ACHN (cell line): ENCODE data around the gene SYCE3.
A peak's percentile ranks its signal among the peaks of the same experiment; 100 is the strongest.

Experiments
- DNase-seq: peaks from one replicate; pipeline ENCODE4 v3.0.0-alpha.2; 2015
- in situ Hi-C: cut with HindIII; loops from 2 replicates; pipeline ENCODE4 v1.10.0; 2017; ENCODE audit warnings: low sequenced_read_pairs, low pct_ligation_motif_present, low pct_unique_long_range_greater_than_20kb

The SYCE3 gene

DNA sequence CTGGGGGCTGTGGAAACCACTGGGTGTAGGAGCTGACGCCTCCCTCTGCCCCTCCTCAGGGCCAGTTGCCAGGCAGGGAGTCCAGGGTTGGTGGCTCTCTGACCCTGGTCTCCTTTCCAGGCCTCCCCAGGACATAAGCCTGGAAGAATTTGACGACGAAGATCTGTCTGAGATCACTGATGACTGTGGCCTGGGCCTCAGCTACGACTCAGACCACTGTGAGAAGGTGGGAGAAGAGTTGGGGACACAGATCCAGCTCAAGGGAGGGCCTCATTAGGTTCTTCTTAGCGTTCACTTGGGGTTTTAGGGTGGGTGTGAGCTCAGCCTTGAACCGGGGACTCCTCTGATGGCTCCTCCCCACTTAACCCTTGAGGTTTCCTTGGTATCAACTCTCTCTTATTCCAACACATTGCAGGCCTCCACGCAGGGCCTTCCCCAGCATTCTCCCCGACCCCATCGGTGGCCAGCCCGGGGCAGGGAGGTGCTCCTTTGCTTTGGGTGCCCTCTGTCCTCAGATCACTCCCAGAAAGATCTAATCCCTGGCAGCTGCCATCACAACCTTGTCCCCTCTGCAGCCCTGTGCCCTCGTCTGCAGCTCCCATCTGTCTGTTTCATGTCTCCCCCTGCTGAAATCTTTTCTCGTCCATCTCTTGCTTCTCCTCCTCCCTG, 39.1 kb upstream of the SYCE3 start:
- in situ Hi-C loops, result no loop called here
- no peak for DNase-seq

DNA sequence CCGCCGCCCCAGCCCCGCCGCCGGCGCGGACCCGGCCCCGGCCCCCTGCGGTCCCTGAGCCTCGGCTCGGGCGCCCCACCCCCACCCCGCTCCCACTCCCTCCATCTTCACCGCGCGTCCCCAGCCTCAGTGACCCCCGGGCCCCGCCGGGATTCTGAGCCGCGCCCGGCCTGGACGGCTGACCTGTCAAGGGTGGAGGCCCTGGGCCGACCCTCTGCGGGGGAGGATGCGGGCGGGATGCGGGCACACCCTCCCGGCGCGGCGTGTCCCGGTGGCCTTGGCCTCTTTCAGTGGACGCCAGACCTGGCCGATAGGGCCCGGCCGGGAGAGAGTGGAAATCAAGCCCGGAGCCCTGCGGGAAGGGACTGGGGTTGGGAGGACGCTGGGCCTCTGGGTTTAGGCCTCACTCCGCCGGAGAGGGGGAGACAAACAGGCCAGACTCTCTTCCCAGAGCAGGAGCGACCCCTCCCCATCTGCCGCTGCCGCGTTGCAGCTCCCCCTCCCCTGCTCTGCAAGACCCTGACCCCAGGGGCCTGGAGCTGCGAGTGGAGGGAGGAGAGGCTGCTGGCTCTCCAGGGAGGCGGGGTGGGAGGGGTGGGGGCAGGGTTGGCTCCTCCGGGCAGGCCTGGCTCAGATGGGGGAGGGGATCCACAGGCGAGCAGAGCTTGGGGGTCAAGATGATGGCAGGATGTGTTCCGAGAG, 38.4 kb upstream of the SYCE3 start:
- no peak for DNase-seq
- in situ Hi-C loops, result no loop called here

- in situ Hi-C loops, result no loop called here
- peak; percentile 8 for DNase-seq
Observed at GRCh38 chr22:50600538-50600937, 37.8 kb upstream of the SYCE3 start, which contains the start of gene MAPK8IP2. Gene MAPK8IP2, plus strand, starts transcription at chr22:50600793. Its CDS starts 26 bp downstream, at chr22:50600819.

- DNase-seq, result peak; percentile 43
- in situ Hi-C loops, result no loop called here
Observed at GRCh38 chr22:50599816-50600455, 37.2 kb upstream of the SYCE3 start.

GRCh38 chr22:50597097-50597496, 34.4 kb upstream of the SYCE3 start:
- in situ Hi-C loops, result no loop called here
- DNase-seq, result no peak

GRCh38 chr22:50595189-50595588, 32.5 kb upstream of the SYCE3 start:
- DNase-seq, result no peak
- in situ Hi-C loops, result no loop called here

DNA sequence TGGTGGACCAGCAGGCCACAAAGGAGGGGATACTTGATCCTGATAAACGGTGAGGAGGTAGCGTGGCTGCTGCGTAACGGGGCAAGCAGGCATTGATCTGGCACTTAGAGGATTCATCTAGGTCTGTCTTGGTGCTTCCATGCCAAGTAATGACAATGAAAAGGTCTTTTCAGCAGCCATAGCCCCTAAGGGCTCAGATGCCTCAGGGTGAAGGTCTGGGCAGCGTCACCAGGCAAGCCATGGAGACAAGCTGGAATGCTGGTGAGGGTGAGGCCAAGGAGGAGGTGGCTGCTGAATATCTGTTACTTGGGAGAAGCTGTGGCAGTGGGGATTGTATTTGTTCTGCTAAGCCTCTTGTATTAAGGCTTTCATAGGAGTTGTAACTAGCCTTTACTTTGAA, 24.7 kb upstream of the SYCE3 start:
- in situ Hi-C loops, result no loop called here
- DNase-seq, result no peak

DNA sequence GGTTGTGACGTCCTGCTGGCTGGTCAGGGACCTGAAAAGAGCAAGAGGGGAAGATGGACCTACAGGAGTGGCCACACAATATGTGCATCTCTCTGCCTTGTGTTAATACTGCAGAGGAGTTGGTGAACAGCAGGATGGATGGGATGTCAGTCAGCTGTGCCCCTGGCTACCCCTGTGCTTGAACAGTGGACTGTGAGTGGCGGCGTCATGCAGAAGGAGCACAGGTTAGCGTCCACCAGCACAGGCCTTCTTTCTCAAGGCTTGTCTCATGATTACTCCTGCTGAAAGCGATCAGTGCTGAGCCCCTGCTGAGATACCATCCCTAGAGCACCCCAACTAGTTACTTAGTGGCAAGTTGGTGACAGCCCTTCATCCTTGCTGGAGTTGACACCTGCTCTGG, 23.7 kb upstream of the SYCE3 start:
- DNase-seq, result no peak
- in situ Hi-C loops, result no loop called here

GRCh38 chr22:50585781-50586180, 23.1 kb upstream of the SYCE3 start:
- DNase-seq, result no peak
- in situ Hi-C loops, result no loop called here

- in situ Hi-C loops, result no loop called here
- no peak for DNase-seq
Observed at GRCh38 chr22:50585238-50585637, 22.5 kb upstream of the SYCE3 start.

DNA sequence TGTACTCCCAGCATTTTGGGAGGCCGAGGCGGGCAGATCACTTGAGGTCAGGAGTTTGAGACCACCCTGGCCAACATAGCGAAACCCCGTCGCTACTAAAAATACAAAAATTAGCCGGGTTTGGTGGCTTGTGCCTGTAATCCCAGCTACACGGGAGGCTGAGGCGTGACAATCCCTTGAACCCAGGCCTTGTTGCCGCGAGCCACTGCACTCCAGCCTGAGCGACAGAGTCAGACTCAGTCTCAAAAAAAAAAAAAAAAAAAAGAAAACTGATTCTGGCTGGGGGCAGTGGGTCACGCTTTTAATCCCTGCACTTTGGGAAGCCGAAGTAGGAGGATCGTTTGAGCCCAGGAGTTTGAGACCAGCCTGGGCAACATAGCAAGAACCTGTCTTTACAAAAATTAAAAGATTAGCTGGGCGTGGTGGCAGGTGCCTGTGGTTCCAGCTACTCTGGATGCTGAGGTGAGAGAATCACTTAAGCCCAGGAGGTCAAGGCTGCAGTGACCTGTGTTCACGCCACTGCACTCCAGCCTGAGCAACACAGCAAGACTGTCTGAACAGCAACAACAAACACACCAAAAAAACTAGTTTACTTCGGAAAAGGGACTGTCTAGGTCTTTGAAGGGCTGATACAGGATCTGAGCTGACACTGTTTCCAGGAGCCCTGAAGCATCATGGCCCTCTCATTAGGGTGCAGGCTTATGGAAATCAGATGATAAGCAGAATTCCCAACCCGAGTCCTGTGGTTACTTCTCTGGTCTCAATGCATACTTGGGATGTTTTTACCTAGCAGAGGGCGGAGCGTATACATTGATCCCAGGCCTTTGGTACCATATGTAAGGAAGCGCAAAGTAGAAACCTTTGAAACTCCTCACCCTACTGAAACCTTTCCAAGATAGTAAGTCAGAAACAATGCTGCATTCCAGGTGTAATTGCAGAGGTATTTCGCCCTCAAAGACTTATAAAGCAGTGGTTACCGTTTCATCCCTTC, 21.7 kb upstream of the SYCE3 start:
- no peak for DNase-seq
- in situ Hi-C loops, result no loop called here

DNA sequence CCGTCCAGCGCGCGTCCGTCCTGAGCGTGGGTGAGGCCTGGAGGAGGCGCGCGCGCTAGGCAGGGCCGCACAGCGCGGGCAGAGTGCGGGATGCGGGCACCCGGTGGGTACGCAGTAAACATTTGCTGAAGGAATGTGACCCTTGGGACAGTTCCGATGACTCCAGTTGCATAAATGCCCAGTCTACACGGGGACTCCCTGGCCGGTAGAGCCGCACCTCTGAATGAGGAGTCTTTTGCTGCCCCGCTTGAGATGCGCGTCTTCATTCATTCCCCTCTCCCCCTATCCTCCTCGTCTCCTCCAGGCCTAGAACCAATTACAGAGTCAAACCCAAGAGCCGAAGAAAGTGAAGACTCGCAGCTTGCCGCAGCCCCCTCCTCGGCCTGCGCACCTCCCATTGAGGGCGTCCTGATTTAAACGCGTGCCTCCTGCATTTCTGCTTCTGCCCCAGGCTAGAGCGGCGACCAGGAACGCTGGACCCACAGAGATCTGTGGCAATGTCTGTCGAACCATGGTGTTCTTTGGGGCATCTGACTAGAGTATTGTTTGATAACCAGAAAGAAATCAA, 20.7 kb upstream of the SYCE3 start:
- DNase-seq, result no peak
- in situ Hi-C loops, result no loop called here

DNA sequence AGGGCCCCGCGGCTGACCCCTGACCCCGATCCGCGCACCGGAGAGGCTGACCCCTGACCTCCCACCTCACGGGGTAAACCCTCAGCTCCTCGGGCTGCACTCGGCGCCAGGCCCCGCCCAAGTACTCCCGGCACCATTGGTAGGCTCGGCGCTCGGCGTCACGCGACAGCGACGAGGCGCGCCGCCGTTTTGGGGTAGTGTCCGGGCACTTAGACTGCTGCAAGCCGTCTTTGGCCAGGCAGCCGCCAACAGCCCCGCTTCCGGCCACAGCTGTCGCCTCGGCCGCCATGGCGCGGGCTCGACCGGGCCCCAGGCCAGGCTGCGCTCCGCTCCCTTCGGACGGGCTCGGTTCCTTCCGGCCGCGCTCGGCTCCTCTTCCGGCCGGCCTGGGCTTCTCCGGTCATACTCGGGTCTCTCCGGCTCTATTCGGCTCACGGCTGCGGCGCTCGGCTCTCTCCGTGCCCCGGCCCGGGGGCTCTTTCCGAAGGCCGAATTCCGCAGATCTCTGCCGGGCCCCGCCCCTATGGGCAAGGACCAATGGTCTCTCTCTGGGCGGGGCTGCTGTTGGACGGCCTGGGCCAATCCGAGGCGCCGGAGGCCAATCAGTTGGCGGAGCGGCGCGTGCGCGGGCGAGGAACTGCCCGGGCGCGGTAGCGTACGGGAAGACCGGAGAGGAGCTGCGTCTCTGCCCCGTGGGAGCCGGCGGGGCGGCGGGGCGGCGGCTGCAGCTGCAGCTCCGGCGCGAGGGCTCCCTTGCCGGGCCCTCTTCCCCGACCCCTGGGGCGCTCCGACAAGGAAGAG, 20.0 kb upstream of the SYCE3 start, which contains the start of gene CHKB:
Gene CHKB, minus strand, starts transcription at position 357 of the 801 bp plus-strand sequence. Its CDS starts 68 bp downstream, at position 289.
- peak; percentile 96 for DNase-seq
- in situ Hi-C loops, result no loop called here

GRCh38 chr22:50581950-50582492, 19.3 kb upstream of the SYCE3 start:
- in situ Hi-C loops, result no loop called here
- peak; percentile 8 for DNase-seq

DNA sequence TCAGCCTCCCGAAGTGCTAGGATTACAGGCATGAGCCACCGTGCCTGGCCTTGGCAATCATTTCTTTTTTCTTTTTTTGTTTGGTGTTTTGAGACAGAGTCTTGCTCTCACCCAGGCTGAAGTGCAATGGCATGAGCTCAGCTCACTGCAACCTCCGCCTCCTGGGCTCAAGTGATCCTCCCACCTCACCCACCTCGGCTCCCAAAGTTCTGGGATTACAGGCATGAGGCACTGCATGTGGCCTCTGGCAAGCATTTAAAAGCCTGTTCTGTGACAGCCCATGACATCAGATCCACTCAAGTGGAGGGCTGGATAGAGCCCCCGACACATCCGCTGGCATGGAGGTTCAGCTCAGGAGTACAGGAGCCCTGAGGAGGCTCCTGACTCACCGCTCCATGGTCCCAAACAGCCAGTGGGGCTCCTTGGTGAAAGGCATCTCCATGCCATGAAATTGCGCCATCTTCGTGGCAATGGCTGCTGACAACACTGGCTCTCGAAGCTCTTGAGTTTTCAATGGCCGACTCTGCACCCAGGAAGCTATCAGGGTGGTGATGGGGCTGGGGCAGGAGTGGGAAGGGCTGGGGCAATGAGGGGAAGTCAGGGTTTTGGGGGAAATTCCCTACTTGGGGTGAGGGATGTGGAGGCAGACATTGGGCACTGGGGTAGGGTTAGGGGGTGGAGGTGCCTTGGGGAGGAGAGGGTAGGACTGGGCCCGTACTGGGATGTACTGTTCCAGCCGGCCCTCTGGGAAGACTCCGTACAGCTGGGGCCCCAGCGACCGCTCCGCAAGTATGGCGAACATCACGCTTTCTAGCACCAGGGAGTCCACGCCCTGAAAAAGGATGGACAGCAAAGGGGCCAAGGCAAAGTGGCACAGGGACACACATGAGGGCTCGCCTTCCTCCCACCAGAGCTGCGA, 18.6 kb upstream of the SYCE3 start:
- DNase-seq, result no peak
- in situ Hi-C loops, result no loop called here

- in situ Hi-C loops, result no loop called here
- no peak for DNase-seq
Observed at GRCh38 chr22:50579752-50580151, 17.0 kb upstream of the SYCE3 start.
